ENCODE results near the gene PALLD.

Gene PALLD

GRCh38 chr4:168880072-168880675 is 383.3 kb downstream of the PALLD start:
- Histone ChIP-seq H3K27me3 (replicated peaks; ENCODE audit: control insufficient read depth, insufficient read depth, low read length) (no peaks in the 10 kb centered on the region), H3K4me1 (ENCODE audit: control insufficient read depth, insufficient read depth, low read length) (peaks cover 62% of the 10 kb centered on the region), H3K4me3 (ENCODE audit: low read length) (no peak overlapping the region), H3K9ac (ENCODE audit: low read length) (peak overlapping the region; percentile 14), H3K36me3 (ENCODE audit: control insufficient read depth, insufficient read depth, low read length, severe bottlenecking) (peaks cover 16% of the 10 kb centered on the region), H3K9me3 (ENCODE audit: control insufficient read depth, low read length) (no peaks in the 10 kb centered on the region)
- DNase-seq (ENCODE audit: low read depth): peak; percentile 60

DNA sequence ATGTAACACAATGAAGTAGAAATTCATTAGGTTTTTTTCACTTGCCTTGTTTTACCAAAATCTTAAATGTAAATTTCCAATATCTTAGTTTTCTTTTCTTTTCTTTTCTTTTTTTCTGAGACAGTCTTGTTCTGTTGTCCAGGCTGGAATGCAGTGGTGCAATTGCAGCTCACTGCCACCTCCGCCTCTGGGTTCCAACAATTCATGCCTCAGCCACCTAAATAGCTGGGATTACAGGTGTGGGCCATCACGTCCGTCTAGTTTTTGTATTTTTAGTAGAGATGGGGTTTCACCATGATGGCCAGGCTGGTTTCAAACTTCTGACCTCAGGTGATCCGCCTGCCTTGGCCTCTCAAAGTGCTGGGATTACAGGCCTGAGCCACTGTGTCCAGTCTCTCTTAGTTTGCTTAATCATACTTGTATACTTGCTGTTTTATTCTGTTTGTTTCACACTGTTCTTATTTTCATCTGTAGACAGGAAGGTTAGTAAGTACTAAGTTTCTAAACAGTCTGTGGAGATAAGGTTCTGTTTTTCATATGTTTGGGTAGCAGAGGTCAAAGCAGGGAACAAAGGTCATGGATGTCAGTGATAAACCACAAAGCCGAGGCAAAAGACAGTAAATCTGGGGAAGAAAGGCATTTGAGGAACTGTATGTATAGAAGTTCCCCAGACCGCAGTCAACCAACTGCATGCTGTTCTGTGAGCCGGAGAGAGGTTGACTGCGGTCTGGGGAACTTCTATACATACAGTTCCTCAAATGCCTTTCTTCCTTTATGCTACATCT is 384.2 kb downstream of the PALLD start:
- no peak for DNase-seq (ENCODE audit: low read depth)
- Histone ChIP-seq H3K4me3 (ENCODE audit: low read length) (no peak overlapping the region), H3K9me3 (ENCODE audit: control insufficient read depth, low read length) (no peaks in the 10 kb centered on the region), H3K4me1 (ENCODE audit: control insufficient read depth, insufficient read depth, low read length) (peaks cover 64% of the 10 kb centered on the region), H3K36me3 (ENCODE audit: control insufficient read depth, insufficient read depth, low read length, severe bottlenecking) (peaks cover 25% of the 10 kb centered on the region), H3K27me3 (replicated peaks; ENCODE audit: control insufficient read depth, insufficient read depth, low read length) (no peaks in the 10 kb centered on the region), H3K9ac (ENCODE audit: low read length) (no peak overlapping the region)

DNA sequence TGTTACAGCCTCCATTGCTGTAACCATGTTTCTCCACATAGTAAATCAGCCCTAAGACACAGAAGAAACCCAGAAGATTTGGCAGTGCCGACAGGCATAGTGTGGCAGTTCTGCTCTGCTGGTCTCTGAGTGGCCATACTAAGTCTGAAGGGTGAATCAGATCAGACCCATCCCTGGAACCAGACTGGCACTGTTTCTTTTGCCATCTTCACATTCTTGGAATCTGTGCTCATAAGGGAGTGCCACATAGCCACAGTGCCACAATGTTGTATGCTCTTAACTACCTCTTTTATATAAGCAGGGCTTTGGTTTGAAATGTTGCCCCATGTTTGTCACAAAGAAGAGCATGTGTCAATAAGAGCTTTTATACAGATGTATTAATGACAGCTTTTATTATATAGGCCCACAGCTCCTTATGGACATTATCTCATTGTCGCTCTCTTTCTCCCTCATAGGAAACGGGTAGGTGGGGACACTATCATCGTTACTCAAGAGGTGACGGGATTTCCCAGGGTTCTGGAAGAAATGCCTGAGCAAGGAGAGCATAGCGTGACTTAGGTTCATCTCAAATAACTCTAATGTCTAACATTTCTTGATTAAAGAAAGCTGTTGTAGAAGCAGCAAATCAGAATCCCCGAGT is 385.0 kb downstream of the PALLD start:
- no peak for DNase-seq (ENCODE audit: low read depth)
- H3K9ac ChIP-seq (ENCODE audit: low read length): no peak overlapping the region
- peaks cover 61% of the 10 kb centered on the region for H3K4me1 ChIP-seq (ENCODE audit: control insufficient read depth, insufficient read depth, low read length)
- peaks cover 26% of the 10 kb centered on the region for H3K36me3 ChIP-seq (ENCODE audit: control insufficient read depth, insufficient read depth, low read length, severe bottlenecking)
- H3K9me3 ChIP-seq (ENCODE audit: control insufficient read depth, low read length): no peaks in the 10 kb centered on the region
- no peak overlapping the region for H3K4me3 ChIP-seq (ENCODE audit: low read length)
- no peaks in the 10 kb centered on the region for H3K27me3 ChIP-seq (replicated peaks; ENCODE audit: control insufficient read depth, insufficient read depth, low read length)

DNA sequence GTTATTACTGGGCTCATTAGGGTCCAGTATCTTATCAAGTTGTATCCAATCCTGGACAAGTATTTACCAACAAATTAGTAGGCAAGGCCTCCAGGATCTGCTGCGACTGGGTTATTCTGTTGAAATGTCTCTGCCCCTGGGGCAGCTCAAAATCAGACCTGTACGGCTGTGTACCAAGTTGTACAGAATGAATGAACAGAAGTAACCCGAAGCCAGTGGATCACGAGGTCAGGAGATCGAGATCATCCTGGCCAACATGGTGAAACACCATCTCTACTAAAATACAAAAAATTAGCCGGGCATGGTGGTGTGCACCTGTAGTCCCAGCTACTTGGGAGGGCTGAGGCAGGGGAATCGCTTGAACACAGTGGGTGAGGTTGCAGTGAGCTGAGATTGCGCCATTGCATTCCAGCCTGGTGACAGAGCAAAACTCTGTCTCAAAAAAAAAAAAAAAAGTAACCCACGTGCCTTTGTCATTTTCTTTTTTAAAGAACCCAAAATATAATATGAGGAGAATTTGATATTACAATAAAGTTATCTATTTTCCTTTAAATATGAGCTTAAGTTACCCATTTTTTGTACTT is 385.9 kb downstream of the PALLD start:
- peak; percentile 59 for DNase-seq (ENCODE audit: low read depth)
- H3K4me3 ChIP-seq (ENCODE audit: low read length): no peak overlapping the region
- peaks cover 32% of the 10 kb centered on the region for H3K36me3 ChIP-seq (ENCODE audit: control insufficient read depth, insufficient read depth, low read length, severe bottlenecking)
- no peaks in the 10 kb centered on the region for H3K9me3 ChIP-seq (ENCODE audit: control insufficient read depth, low read length)
- H3K9ac ChIP-seq (ENCODE audit: low read length): peak overlapping the region; percentile 24
- H3K4me1 ChIP-seq (ENCODE audit: control insufficient read depth, insufficient read depth, low read length): peaks cover 61% of the 10 kb centered on the region
- no peaks in the 10 kb centered on the region for H3K27me3 ChIP-seq (replicated peaks; ENCODE audit: control insufficient read depth, insufficient read depth, low read length)

DNA sequence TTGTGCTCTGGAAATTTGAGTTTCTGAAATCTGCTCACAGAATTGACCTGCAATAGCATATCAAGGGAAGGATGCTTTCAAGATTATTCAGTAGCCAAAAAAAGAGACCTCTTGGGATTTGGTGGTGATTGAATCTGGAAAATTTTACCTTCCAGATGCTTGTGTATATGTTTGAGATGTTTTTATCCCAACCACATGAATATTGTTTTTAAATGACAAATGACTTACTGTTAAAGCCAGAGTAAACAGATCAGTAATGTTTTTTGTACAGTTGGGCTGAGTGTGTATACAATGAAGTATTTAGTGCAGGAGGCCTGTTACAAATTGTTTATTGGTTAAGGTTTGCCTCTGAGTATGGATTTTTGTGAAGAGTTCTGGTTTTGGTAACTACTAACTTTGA is 386.7 kb downstream of the PALLD start:
- H3K4me1 ChIP-seq (ENCODE audit: control insufficient read depth, insufficient read depth, low read length): peaks cover 61% of the 10 kb centered on the region
- no peaks in the 10 kb centered on the region for H3K9me3 ChIP-seq (ENCODE audit: control insufficient read depth, low read length)
- H3K36me3 ChIP-seq (ENCODE audit: control insufficient read depth, insufficient read depth, low read length, severe bottlenecking): peaks cover 33% of the 10 kb centered on the region
- no peaks in the 10 kb centered on the region for H3K27me3 ChIP-seq (replicated peaks; ENCODE audit: control insufficient read depth, insufficient read depth, low read length)
- no peak overlapping the region for H3K4me3 ChIP-seq (ENCODE audit: low read length)
- peak overlapping the region; percentile 24 for H3K9ac ChIP-seq (ENCODE audit: low read length)
- peak; percentile 55 for DNase-seq (ENCODE audit: low read depth)

DNA sequence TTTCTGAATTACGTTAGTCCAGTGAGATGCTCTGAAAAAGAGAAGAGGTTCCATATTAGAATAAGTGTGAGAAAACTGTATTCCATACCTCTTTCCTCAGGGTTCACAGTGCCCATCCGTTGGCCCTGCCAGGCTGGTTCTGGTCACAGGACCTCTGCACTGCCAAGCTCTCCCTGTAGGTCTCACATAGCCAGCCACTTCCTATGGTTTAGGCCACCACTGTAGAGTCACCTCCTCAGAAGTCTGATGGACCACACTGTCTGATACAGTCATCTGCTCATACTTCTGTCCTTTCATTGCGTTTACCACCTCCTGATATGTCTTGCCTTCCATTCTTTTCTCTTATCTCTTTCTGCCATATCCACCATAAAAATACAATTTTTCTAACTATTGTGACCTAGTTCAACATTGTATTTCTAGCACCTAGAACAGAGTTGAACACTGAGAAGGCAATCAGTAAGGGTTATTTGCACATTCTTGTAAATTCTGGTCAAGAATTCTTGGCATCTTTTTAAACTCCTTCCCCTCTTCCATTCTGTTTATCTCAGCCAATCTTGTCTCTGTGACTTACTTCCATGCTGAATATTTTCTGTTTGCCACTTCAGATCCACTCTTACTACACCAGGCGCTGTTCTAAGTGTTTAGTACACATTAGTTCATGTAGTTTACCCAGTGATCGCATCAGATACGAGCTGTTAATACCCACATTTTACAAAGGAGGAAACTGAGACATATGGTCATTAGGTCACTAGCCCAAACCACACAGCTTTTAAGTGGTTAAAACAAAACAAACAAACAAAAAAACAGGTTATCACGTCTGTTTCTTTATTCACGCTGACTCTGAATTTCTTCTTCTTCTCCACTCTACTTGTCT is 387.6 kb downstream of the PALLD start:
- Histone ChIP-seq H3K4me3 (ENCODE audit: low read length) (no peak overlapping the region), H3K9me3 (ENCODE audit: control insufficient read depth, low read length) (no peaks in the 10 kb centered on the region), H3K9ac (ENCODE audit: low read length) (no peak overlapping the region), H3K27me3 (replicated peaks; ENCODE audit: control insufficient read depth, insufficient read depth, low read length) (no peaks in the 10 kb centered on the region), H3K4me1 (ENCODE audit: control insufficient read depth, insufficient read depth, low read length) (peaks cover 51% of the 10 kb centered on the region), H3K36me3 (ENCODE audit: control insufficient read depth, insufficient read depth, low read length, severe bottlenecking) (peaks cover 37% of the 10 kb centered on the region)
- no peak for DNase-seq (ENCODE audit: low read depth)

GRCh38 chr4:168885400-168885799 is 388.5 kb downstream of the PALLD start:
- Histone ChIP-seq H3K36me3 (ENCODE audit: control insufficient read depth, insufficient read depth, low read length, severe bottlenecking) (peaks cover 38% of the 10 kb centered on the region), H3K4me3 (ENCODE audit: low read length) (no peak overlapping the region), H3K9ac (ENCODE audit: low read length) (no peak overlapping the region), H3K9me3 (ENCODE audit: control insufficient read depth, low read length) (no peaks in the 10 kb centered on the region), H3K27me3 (replicated peaks; ENCODE audit: control insufficient read depth, insufficient read depth, low read length) (no peaks in the 10 kb centered on the region), H3K4me1 (ENCODE audit: control insufficient read depth, insufficient read depth, low read length) (peaks cover 42% of the 10 kb centered on the region)
- no peak for DNase-seq (ENCODE audit: low read depth)

GRCh38 chr4:168886351-168886750 is 389.5 kb downstream of the PALLD start:
- no peak overlapping the region for H3K9ac ChIP-seq (ENCODE audit: low read length)
- H3K4me1 ChIP-seq (ENCODE audit: control insufficient read depth, insufficient read depth, low read length): peaks cover 34% of the 10 kb centered on the region
- H3K9me3 ChIP-seq (ENCODE audit: control insufficient read depth, low read length): no peaks in the 10 kb centered on the region
- no peak overlapping the region for H3K4me3 ChIP-seq (ENCODE audit: low read length)
- H3K36me3 ChIP-seq (ENCODE audit: control insufficient read depth, insufficient read depth, low read length, severe bottlenecking): peaks cover 48% of the 10 kb centered on the region
- no peaks in the 10 kb centered on the region for H3K27me3 ChIP-seq (replicated peaks; ENCODE audit: control insufficient read depth, insufficient read depth, low read length)
- peak; percentile 46 for DNase-seq (ENCODE audit: low read depth)

- H3K9me3 ChIP-seq (ENCODE audit: control insufficient read depth, low read length): no peaks in the 10 kb centered on the region
- no peaks in the 10 kb centered on the region for H3K27me3 ChIP-seq (replicated peaks; ENCODE audit: control insufficient read depth, insufficient read depth, low read length)
- no peak overlapping the region for H3K9ac ChIP-seq (ENCODE audit: low read length)
- no peak overlapping the region for H3K4me3 ChIP-seq (ENCODE audit: low read length)
- peaks cover 51% of the 10 kb centered on the region for H3K36me3 ChIP-seq (ENCODE audit: control insufficient read depth, insufficient read depth, low read length, severe bottlenecking)
- DNase-seq (ENCODE audit: low read depth): no peak
- peaks cover 38% of the 10 kb centered on the region for H3K4me1 ChIP-seq (ENCODE audit: control insufficient read depth, insufficient read depth, low read length)
Observed at GRCh38 chr4:168887809-168888208, 391.0 kb downstream of the PALLD start.

GRCh38 chr4:168888715-168889215 is 391.9 kb downstream of the PALLD start:
- Histone ChIP-seq H3K4me3 (ENCODE audit: low read length) (no peak overlapping the region), H3K36me3 (ENCODE audit: control insufficient read depth, insufficient read depth, low read length, severe bottlenecking) (peaks cover 61% of the 10 kb centered on the region), H3K9ac (ENCODE audit: low read length) (no peak overlapping the region), H3K4me1 (ENCODE audit: control insufficient read depth, insufficient read depth, low read length) (peaks cover 40% of the 10 kb centered on the region), H3K27me3 (replicated peaks; ENCODE audit: control insufficient read depth, insufficient read depth, low read length) (no peaks in the 10 kb centered on the region), H3K9me3 (ENCODE audit: control insufficient read depth, low read length) (no peaks in the 10 kb centered on the region)
- DNase-seq (ENCODE audit: low read depth): no peak

All from adipocyte (in vitro differentiated cells).